ENCODE data around the gene PANK2.
"Not testable (repeated sequence)": the region's sequence is repeated elsewhere in the genome, so short reads cannot be mapped to it uniquely, and the experiment has no call there.

PANK2 gene

DNA sequence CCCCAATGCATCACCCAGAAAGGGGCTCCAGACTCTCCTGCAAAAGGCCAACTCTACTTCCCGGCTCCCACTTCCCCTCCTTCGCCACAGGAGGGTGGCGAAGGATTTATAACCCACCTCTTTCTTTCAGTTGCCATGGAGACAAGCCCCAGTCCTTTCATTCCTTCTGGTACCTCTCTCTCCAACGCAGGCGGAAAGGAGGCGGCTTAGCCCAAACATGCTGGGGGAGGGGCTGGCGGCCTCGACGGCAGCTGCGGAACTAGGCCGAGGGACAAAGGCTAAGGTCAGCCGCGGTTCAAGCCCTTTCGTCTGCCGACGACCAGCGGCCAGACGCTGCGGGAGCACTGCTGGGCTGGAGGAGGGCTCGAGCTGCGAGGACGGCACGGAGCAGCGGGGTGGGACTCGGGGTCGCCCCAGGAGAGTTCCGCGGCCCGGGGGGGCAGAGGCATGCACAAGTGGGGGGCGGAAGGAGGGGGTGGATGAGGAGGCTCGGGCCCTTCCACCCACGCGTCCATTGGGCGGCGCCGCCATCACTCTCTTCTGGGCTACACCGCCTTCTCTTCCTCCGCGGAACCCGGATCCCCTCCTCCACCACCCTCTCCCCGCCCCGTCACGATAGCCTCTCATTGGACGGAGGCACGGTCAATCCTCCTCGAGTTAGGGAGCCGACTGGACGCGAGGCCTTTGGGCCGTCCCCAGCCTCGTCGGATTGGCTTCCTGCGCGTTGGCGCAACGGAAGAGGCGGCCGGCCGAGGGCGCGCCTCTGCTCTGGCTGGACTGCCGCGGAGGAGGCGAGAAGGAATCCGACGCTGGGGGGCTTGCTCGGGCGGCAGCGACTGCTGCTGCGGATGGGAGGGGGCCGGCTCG is at the start of gene PANK2:
TSS of gene PANK2 (plus strand) at position 766 of the 867 bp plus-strand sequence.
- peak; percentile 99 for DNase-seq (ENCODE audit: low spot score)

DNA sequence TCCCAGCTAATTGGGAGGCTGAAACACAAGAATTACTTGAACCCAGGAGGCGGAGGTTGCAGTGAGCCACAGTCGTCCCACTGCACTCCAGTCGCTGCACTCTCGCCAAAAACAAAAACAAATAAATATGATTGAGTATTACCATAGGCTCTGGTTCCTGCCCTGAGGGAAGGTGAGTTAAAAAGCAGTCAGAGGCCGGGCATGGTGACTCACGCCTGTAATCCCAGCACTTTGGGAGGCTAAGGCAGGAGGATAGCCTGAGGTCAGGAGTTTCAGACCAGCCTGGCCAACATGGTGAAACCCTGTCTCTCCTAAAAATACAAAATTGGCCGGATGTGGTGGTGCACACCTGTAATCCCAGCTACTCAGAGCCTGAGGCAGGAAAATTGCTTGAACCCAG is 49.0 kb upstream of the PANK2 start:
- DNase-seq (ENCODE audit: low spot score), result not testable (repeated sequence)

DNA sequence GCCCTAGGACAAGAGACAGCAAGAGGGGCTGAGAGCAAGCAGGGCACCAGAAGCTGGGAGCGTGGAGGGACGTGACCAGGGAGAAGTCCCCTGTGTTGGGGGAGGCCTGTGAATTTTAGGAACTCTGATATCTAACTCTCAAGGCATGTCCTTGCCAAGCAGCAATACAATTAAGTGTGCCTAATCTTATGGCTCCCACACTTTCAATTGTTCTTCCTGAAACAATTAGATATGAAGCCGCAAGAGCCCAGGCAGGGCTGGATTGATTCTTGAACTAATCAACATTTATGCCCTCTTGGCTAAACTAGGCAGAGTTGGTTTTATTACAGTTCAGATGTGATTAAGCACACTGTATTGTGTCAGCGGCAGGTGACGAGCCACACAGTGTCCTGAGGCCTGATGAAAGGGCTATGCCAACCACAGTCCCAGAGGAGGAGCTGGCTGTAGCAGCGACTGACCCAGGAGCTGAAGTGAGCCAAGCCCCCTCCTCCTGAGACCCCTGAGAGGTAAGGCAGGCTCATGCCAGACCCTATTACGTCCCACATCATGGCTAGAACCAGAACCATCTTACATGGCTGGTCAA is 46.7 kb upstream of the PANK2 start:
- no peak for DNase-seq (ENCODE audit: low spot score)

DNA sequence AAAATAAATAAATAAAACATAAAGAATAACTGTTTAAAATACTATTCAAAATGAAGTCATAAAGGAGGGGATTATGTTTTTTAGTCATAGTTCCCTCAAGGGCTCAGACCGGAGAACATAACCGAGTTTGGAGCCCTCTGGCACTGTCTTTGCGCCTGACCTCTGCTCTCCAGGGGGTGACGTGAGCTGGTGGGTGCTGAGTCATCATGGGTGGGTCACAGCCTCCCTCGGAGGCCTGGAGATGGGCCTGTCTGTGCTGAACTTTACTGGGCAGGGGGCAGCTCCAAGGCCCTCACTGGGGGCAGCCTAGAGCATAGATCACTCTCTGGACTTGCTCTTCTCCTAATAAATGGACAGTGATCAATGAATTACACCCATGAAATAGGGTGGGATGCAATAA is 45.7 kb upstream of the PANK2 start:
- DNase-seq (ENCODE audit: low spot score), result peak; percentile 64

DNA sequence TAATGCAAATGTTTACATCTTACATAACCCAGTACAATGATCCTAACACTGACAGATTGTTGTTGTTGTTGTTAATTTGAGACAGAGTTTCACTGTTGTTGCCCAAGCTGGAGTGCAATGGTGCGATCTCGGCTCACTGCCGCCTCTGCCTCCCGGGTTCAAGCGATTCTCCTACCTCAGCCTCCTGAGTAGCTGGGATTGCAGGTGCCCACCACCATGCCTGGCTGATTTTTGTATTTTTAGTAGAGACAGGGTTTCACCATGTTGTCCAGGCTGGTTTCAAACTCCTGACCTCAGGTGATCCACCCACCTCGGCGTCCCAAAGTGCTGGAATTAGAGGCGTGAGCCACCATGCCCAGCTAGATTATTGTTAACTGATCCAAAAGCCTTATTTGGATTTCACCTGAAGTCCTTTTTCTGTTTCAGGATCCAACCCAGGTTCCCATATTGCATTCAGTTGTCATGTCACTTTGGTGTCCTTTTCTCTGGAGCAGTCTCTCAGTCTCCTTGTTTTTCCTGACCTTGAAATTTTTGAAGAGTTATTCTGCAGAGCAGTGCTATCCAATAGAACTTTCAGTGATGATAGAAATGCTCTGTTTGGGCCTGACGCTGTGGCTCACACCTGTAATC is 45.1 kb upstream of the PANK2 start:
- DNase-seq (ENCODE audit: low spot score), result not testable (repeated sequence)

DNA sequence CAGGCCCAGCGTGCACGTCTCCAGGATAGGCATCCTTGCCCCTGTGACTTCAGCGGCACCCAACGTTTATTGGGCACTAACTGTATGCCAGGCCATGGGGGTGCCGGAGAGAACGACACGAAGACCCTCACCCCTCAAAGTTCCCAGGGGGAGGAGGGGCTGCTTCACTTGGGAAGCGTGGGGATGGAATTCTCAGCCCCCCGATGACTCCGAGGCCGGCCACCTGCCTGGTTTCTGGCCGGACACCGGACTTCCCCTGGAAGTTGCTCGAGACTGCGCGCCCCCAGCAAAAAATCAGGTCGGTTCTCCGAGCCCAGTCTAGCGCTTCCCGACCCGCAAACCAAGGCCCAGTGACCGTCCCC is 42.8 kb upstream of the PANK2 start:
- no peak for DNase-seq (ENCODE audit: low spot score)

DNA sequence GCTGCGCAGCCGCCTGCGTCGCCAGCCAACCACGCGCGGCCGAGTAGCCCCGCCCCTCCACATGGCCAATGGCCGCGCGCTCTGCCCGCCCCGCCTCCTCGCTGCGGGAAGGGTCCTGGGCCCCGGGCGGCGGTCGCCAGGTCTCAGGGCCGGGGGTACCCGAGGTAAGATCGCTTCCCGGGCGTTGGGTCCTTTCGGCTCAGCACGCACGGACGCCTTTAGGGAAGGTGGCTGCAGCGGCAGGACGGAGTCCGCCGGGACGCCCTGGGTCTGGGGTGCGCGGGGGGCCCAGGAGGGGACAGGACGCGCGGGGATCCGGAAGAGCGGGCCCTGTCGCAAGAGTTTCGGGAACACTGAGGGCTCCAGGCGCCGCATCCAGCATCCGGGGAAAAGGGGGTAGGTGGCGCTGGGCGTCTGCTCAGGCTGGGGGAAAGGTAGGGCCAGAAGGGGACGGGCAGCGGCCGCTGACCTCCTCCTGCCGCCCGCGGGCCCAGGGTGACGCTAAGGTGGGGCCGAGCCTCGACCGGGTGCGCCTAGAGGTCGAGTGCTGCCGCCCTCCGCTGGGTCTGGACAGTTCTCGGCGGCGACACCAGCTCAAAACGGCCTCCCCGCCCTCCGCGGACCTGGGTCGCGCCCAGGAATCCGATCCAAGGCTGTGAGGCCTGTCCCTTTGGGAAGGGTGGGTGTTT is 42.3 kb upstream of the PANK2 start, which contains the start of gene MAVS:
TSS of gene MAVS (plus strand) at position 95 of the 689 bp plus-strand sequence. CDS start 7,791 bp downstream, outside the sequence.
- DNase-seq (ENCODE audit: low spot score), result peak; percentile 95

DNA sequence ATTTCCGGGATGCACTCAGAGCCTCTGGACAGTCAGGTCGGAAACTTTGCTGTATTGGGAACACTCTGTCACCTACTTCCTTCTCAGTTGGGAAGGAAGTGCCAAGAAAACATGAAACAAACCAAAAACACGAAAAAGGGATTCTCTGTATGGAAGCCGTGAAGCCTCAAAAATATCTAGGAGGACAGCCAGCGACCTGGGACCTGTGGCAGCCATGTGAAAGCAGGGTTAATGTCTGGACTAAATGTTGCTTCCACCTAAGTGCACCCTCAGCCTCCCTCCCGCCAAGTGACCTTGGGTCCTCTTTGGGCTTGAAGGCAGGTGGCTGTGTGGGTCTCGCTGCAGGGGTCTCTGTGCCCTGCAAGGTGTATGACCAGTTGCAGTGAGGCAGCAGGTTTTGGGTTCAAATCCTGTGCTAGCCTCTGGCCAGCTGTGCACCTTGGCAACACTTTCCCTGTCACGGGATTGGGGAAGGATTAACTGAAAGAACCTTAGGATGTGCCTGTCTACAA is 41.7 kb upstream of the PANK2 start:
- DNase-seq (ENCODE audit: low spot score), result no peak

DNA sequence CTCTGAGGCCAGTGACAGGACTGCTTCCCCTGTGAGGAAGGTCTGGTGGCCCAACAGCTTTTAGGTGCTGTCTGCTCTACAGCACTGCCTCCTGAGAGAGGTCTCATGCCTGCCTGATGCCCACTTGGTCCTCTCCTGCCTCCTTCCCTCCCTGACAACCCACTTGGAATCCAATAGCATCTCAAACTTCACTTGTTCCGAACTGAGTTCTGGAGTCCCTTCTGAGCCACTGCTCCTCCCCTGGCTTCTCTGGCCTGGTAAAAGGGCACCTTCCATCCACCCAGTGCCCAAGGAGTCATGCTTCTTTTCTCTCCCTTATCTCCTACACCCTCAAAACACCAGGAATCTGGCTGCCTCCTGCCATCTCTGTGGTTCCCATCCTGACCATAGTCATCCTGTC is 40.6 kb upstream of the PANK2 start:
- no peak for DNase-seq (ENCODE audit: low spot score)

DNA sequence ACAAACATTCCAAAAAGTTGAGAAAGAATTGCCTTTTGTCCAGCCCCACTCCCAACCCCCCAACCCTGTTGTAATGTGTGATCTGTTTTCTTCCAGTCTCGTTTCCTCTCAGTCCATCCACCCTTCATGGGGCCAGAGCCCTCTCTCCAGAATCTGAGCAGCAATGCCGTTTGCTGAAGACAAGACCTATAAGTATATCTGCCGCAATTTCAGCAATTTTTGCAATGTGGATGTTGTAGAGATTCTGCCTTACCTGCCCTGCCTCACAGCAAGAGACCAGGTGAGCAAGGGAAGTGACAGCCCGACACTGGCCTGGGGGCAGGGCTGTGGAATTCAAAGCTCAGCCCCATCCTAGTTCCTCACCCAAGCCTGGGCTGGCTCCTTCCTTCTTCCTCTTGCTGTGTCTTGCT is 34.7 kb upstream of the PANK2 start:
- DNase-seq (ENCODE audit: low spot score), result no peak

DNA sequence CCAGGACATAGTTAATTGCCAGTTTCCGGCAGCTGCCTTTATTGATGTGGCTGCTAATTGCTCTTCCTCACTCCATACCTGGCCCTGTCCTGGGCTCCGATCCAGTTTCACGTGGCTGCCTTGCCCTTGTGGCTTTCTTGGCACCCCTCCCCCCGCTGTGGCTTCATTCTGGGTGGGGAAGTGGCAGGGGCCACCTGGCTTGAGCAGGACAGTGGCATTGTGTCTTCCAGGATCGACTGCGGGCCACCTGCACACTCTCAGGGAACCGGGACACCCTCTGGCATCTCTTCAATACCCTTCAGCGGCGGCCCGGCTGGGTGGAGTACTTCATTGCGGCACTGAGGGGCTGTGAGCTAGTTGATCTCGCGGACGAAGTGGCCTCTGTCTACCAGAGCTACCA is 31.8 kb upstream of the PANK2 start:
- no peak for DNase-seq (ENCODE audit: low spot score)

DNA sequence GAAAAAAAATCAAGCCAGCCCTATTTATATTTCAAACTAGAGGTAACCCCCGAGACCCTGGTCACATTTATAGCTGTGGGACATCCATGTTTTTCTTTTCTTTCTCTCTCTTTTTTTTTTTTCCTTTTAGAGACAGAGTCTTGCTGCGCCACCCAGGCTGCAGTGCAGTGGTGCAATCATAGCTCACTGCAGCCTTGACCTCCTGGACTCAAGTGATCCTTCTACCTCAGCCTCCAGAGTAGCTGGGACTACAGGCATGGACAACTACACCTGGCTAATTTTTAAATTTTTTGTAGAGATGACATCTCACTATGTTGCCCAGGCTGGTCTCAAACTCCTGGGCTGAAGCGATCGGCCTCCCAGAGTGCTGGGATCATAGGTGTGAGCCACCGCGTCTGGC is 30.5 kb upstream of the PANK2 start:
- DNase-seq (ENCODE audit: low spot score), result no peak

DNA sequence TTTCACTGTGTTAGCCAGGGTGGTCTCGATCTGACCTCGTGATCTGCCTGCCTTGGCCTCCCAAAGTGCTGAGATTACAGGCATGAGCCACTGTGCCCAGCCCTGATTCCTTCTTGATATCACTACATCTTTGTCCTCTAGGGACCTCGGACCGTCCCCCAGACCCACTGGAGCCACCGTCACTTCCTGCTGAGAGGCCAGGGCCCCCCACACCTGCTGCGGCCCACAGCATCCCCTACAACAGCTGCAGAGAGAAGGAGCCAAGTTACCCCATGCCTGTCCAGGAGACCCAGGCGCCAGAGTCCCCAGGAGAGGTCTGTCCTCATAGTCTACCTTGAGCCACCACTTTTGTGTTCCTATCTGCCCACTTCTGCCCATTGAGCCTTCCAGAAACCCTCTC is 28.0 kb upstream of the PANK2 start:
- DNase-seq (ENCODE audit: low spot score), result no peak

DNA sequence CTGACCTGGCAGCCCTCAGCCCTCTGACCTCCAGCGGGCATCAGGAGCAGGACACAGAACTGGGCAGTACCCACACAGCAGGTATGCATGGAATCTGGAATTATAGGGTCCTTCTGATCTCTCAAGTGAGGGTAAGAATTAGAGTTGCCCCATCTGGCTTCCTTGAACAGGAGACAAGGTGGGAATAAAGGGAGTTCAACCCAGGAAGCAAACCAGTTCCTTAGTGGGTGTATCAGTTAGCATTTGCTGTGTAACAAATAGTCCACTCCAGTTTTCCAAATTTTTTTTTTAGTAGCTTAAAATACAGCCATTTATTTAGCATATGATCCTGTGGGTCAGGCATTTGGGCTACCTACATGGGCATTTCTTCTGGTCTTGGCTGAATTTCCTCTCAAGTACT is 26.9 kb upstream of the PANK2 start:
- no peak for DNase-seq (ENCODE audit: low spot score)

DNA sequence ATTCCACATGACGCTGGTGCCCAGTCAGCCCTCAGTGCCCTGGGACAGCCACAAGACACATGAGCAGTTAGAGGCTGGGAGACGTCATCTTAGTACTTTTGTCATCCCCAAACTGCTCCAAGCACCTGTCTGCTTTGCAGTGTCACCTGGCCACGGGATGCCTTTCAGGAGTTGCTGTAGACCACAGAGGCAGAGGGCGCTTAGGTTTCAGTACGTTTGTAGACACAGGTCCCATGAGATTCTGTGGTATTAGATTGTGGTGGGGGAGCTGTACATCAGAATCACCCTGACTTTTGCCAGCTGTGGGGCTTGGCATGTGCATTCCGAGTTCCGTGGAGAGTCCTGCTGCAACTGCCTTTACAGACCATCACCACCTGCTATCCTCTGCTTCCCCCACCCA is 25.9 kb upstream of the PANK2 start:
- no peak for DNase-seq (ENCODE audit: low spot score)

DNA sequence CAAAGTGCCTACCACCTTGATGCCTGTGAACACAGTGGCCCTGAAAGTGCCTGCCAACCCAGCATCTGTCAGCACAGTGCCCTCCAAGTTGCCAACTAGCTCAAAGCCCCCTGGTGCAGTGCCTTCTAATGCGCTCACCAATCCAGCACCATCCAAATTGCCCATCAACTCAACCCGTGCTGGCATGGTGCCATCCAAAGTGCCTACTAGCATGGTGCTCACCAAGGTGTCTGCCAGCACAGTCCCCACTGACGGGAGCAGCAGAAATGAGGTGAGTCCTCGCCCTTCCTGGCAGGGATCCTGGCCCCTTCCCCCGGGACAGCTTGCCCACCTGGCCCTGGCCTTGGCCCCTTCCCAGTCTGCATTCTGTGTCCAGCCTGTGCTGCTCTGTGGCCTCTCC is 24.7 kb upstream of the PANK2 start:
- DNase-seq (ENCODE audit: low spot score), result no peak

DNA sequence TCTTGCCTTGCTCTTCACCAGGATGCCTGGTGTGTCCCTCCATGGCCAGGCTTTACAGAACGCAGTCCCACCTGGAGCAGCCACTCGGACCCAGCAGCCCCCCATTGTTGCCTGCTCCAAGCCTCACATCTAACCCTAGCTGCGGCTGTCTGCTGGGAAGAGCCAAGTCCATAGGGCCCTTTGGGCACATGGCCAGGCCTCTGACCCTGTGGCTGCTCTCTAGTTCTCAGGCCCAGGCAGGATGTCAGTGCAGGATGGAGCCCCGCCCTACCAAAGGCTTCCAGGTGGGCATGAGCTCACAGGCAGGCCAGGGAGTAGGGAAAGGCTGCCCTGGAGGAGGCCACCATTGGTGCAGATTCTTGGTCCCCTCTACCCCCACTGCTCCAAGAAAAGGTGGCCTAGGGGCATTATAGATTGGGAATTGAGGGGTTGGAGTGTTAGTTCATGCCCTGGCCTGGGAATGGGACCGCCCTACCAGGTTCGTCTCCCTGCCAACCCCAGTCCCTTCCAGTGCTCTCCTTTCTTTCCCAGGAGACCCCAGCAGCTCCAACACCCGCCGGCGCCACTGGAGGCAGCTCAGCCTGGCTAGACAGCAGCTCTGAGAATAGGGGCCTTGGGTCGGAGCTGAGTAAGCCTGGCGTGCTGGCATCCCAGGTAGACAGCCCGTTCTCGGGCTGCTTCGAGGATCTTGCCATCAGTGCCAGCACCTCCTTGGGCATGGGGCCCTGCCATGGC is 23.9 kb upstream of the PANK2 start:
- DNase-seq (ENCODE audit: low spot score), result no peak

DNA sequence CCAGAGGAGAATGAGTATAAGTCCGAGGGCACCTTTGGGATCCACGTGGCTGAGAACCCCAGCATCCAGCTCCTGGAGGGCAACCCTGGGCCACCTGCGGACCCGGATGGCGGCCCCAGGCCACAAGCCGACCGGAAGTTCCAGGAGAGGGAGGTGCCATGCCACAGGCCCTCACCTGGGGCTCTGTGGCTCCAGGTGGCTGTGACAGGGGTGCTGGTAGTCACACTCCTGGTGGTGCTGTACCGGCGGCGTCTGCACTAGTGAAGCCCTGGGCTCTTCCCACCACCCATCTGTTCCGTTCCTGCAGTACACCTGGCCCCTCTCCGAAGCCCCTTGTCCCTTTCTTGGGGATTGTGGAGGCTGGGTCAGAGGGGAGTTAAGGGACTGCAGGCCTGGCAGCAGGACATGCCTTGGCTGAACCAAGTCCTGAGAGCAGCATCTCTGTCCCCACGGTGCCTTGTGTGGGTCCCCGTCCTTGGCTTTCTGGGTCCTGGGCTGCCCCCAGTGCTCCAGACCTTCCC is 23.2 kb upstream of the PANK2 start:
- DNase-seq (ENCODE audit: low spot score), result no peak

DNA sequence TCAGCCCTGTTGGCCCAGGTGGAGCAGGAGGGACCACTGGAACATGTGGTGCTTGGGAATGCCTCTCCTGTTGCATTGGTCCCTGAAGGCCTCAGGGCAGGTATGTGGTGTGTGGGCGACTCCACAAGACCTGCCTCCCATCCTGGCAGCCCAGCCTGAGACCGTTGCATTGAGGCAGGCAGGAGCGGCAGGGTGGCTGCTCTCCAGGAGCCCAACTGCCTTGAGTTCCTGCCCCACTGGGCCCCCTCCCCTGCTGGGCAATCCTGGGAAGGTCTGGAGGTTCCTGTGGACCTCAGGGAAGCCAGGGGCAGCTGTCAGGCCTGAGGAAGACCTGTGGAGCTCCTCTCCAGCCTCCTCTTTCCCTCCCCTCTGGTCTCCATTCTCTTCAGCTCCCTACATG is 22.7 kb upstream of the PANK2 start:
- DNase-seq (ENCODE audit: low spot score), result no peak

DNA sequence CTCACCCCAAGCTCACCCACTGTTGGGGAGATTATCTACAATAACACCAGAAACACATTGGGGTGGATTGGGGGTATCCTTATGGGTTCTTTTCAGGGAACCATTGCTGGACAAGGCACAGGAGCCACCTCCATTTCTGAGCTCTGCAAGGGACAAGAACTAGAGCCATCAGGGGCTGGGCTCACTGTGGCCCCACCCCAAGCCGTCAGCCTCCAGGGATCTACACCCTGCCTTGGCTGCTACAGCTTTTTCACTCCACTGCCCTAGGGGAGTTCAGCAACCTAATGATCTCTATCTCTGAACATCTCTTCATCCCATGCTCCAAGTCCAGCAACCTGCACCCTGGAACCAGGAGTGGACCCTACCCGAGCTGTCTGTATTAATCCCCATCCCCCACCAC is 21.4 kb upstream of the PANK2 start:
- DNase-seq (ENCODE audit: low spot score), result no peak

DNA sequence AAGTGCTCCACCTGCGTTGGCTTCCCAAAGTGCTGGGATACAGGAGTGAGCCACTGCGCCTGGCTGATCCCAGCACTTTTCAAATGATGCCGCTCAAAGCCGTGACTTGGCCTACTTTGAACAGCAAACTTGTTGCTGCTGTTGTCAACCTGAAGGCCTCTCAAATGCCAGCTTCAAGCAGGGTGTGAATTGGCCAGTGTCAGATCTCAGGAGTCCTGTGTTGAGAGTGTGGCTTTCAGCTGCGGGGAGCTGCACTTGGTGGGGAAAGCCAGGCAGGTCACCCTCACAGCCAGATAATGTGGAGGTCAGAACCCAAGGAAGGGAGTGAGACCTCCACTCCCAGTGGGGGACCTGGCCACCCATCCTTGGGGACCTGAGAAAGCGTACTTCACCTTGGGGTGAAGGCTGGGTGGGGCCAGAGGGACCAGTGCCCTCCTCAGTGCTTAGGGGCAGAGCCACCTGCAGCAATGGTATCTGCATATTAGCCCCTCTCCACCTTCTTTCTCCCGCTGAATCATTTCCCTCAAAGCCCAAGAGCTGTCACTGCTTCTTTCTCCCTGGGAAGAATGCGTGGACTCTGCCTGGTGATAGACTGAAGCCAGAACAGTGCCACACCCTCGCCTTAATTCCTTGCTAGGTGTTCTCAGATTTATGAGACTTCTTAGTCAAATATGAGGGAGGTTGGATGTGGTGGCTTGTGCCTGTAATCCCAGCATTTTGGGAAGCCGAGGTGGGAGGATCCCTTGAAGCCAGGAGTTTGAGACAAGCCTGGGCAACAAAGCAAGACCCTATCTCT is 19.1 kb upstream of the PANK2 start:
- no peak for DNase-seq (ENCODE audit: low spot score)
